ENCODE data around the gene LTBR. TPM values are rescaled to one million over a fixed set of nuclear protein-coding genes. Genes with fewer than 3 reads are reported as not detected.
"Not testable (repeated sequence)": the region's sequence is repeated elsewhere in the genome, so short reads cannot be mapped to it uniquely, and the experiment has no call there.

The LTBR gene
- total and polyA plus RNA-seq, 2 donors (not counting 3 experiments of a cell fraction or from before 2014, with no cell fraction given), result 70.7 to 102 TPM

GRCh38 chr12:6343518-6343917 is 40.4 kb upstream of the LTBR start:
- Histone ChIP-seq H3K4me3 (replicated peaks in 1 of 3; ENCODE audit: insufficient read depth in 1 of 3, low read depth in 1 of 3, low read length in 3 of 3) (no peak overlapping the region), H4K20me1 (replicated peaks; ENCODE audit: control insufficient read depth, extremely low read depth, insufficient read depth, low read length) (no peaks in the 10 kb centered on the region), H3K36me3 (ENCODE audit: control insufficient read depth in 2 of 2, extremely low read depth in 1 of 2, insufficient read depth in 2 of 2, low read length in 2 of 2) (no peaks in the 10 kb centered on the region), H3K9ac (replicated peaks; ENCODE audit: extremely low read depth, insufficient read depth, low read length) (no peak overlapping the region), H3K27ac (ENCODE audit: insufficient read depth, low read depth, low read length) (no peak overlapping the region), H3K4me2 (ENCODE audit: insufficient read depth, low read length) (no peak overlapping the region), H3K9me1 (replicated peaks; ENCODE audit: control insufficient read depth, extremely low read depth, insufficient read depth, low read length) (no peaks in the 10 kb centered on the region), H3K4me1 (ENCODE audit: control insufficient read depth, extremely low read depth, insufficient read depth, low read length) (peaks cover 43% of the 10 kb centered on the region), H3K79me2 (ENCODE audit: control insufficient read depth, insufficient read depth, low read length) (peaks cover 37% of the 10 kb centered on the region), H2AFZ (ENCODE audit: low read depth, low read length) (no peak overlapping the region), H3K9me3 (replicated peaks; ENCODE audit: control insufficient read depth, insufficient read depth, low read length) (no peaks in the 10 kb centered on the region), H3K27me3 (ENCODE audit: control insufficient read depth in 2 of 2, insufficient read depth in 2 of 2, low read length in 2 of 2) (no peaks in the 10 kb centered on the region)
- TF ChIP-seq CTCF (IDR thresholded peaks at IDR 0.05; ENCODE audit: extremely low read depth in 1 of 2, insufficient read depth in 1 of 2, low read depth in 1 of 2, low read length in 2 of 2) (no peak), EZH2 (IDR thresholded peaks at IDR 0.05; ENCODE audit: borderline replicate concordance, low read depth, low read length, severe bottlenecking) (no peak), JUN (IDR thresholded peaks at IDR 0.05; ENCODE audit: borderline replicate concordance, insufficient read depth, insufficient read length, low read depth) (no peak), MYC (IDR thresholded peaks at IDR 0.05; ENCODE audit: low read depth, low read length) (no peak)
- POLR2A ChIA-PET, result no interaction called here
- intact Hi-C loops (cut with micrococcal nuclease), result no loop called here
- no TSS peak for BruUV-seq (replicated peaks)
- DNase-seq (ENCODE audit: low read depth, low spot score) (no peak), FAIRE-seq (no peak)
- dilution Hi-C loops (cut with MboI; ENCODE audit: extremely low pct_ligation_motif_present, low sequenced_read_pairs), result no loop called here
- CTCF ChIA-PET, result interaction anchor here (0.7 to 3.1 kb wide), 7 partner anchors 8 to 121 kb away, joined by 3 to 15 read pairs (median 3); partner anchors contain the start of gene LTBR

- intact Hi-C loops (cut with micrococcal nuclease); H3K4me3 ChIP-seq (replicated peaks in 1 of 3; ENCODE audit: insufficient read depth in 1 of 3, low read depth in 1 of 3, low read length in 3 of 3); H3K36me3 ChIP-seq (ENCODE audit: control insufficient read depth in 2 of 2, extremely low read depth in 1 of 2, insufficient read depth in 2 of 2, low read length in 2 of 2); dilution Hi-C loops (cut with MboI; ENCODE audit: extremely low pct_ligation_motif_present, low sequenced_read_pairs); H3K9me1 ChIP-seq (replicated peaks; ENCODE audit: control insufficient read depth, extremely low read depth, insufficient read depth, low read length); FAIRE-seq; H4K20me1 ChIP-seq (replicated peaks; ENCODE audit: control insufficient read depth, extremely low read depth, insufficient read depth, low read length); DNase-seq (ENCODE audit: low read depth, low spot score); BruUV-seq (replicated peaks); H3K27ac ChIP-seq (ENCODE audit: insufficient read depth, low read depth, low read length); H3K9ac ChIP-seq (replicated peaks; ENCODE audit: extremely low read depth, insufficient read depth, low read length); H3K27me3 ChIP-seq (ENCODE audit: control insufficient read depth in 2 of 2, insufficient read depth in 2 of 2, low read length in 2 of 2); H3K9me3 ChIP-seq (replicated peaks; ENCODE audit: control insufficient read depth, insufficient read depth, low read length); POLR2A ChIA-PET; H3K4me2 ChIP-seq (ENCODE audit: insufficient read depth, low read length); H2AFZ ChIP-seq (ENCODE audit: low read depth, low read length): not testable (repeated sequence)
- CTCF ChIA-PET, result interaction anchor here (0.6 to 3.1 kb wide), 9 partner anchors 8 to 121 kb away, joined by 3 to 15 read pairs (median 3); partner anchors contain the start of gene LTBR
- H3K79me2 ChIP-seq (ENCODE audit: control insufficient read depth, insufficient read depth, low read length), result peaks cover 30% of the 10 kb centered on the region
- H3K4me1 ChIP-seq (ENCODE audit: control insufficient read depth, extremely low read depth, insufficient read depth, low read length), result peaks cover 36% of the 10 kb centered on the region
These were observed 39.8 kb upstream of the LTBR start for GRCh38 chr12:6344101-6344660.

Measured in endothelial cell of umbilical vein (primary cell).